WTC11 (cell line): ENCODE data around the gene PCED1A. TPM values are rescaled to one million over a fixed set of nuclear protein-coding genes. Genes with fewer than 3 reads are reported as not detected.
A peak's percentile ranks its signal among the peaks of the same experiment; 100 is the strongest.

ENCODE experiments used
- ATAC-seq: fragments of 200-7000 bp; cut with Tn5 transposase; 2 replicates; pipeline ENCODE4 v1.10.0; 2021; ENCODE audit warnings: mild to moderate bottlenecking, moderate library complexity
- CTCF ChIA-PET: fragments of 300-600 bp; sonication (Branson Sonifier 250); formaldehyde crosslinking; loops from one replicate; lab custom pipeline; 2021; ENCODE audit warnings: antibody characterized with exemption; lab: Charles Lee
- POLR2A ChIA-PET: fragments of 350-600 bp; sonication (Branson Sonifier 250); formaldehyde crosslinking; loops from one replicate; lab custom pipeline; 2021; ENCODE audit warnings: antibody characterized with exemption; lab: Charles Lee
- DNase-seq: peaks from one replicate; pipeline ENCODE4 v3.0.0; 2021; ENCODE audit warnings: low spot score
- H3K27ac Mint-ChIP-seq: 2 replicates; pipeline ENCODE4 v1.8.0; 2021; ENCODE audit warnings: mixed read lengths
- H3K27me3 Mint-ChIP-seq: 2 replicates; pipeline ENCODE4 v1.8.0; 2021; ENCODE audit warnings: low read depth, mild to moderate bottlenecking, moderate library complexity, mixed read lengths
- H3K36me3 Mint-ChIP-seq: 2 replicates; pipeline ENCODE4 v1.8.0; 2021; ENCODE audit warnings: mixed read lengths
- H3K4me1 Mint-ChIP-seq: 2 replicates; pipeline ENCODE4 v1.8.0; 2022; ENCODE audit warnings: mixed read lengths
- H3K4me3 Mint-ChIP-seq: 2 replicates; pipeline ENCODE4 v1.8.0; 2021; ENCODE audit warnings: mild to moderate bottlenecking, moderate library complexity, mixed read lengths
- H3K9me3 Mint-ChIP-seq: 2 replicates; pipeline ENCODE4 v1.8.0; 2021; ENCODE audit warnings: mixed read lengths
- AFF4 ChIP-seq: sonication (generic); formaldehyde crosslinking; IDR thresholded peaks from 2 replicates; pipeline ENCODE4 v1.8.1; 2023; ENCODE audit warnings: mild to moderate bottlenecking, missing genetic modification reagents, borderline replicate concordance
- CDX4 ChIP-seq: fragments of 250-450 bp; sonication (Bioruptor Pico); IDR thresholded peaks from 2 replicates; pipeline ENCODE4 v1.9.0; 2021; ENCODE audit warnings: moderate library complexity, mild to moderate bottlenecking, inconsistent platforms, borderline replicate concordance
- CTCF ChIP-seq: fragments of 200-600 bp; IDR thresholded peaks from 2 replicates; pipeline ENCODE4 v1.8.0; 2022; ENCODE audit warnings: antibody characterized with exemption
- E2F1 ChIP-seq: sonication (generic); formaldehyde crosslinking; IDR thresholded peaks from 2 replicates; pipeline ENCODE4 v1.8.0; 2022; ENCODE audit warnings: mild to moderate bottlenecking, missing genetic modification reagents
- ELF4 ChIP-seq: sonication (generic); formaldehyde crosslinking; IDR thresholded peaks from 2 replicates; pipeline ENCODE4 v1.8.1; 2022; ENCODE audit warnings: low read depth, mild to moderate bottlenecking, moderate library complexity, missing genetic modification reagents
- FOXJ3 ChIP-seq: sonication (generic); formaldehyde crosslinking; IDR thresholded peaks from 2 replicates; pipeline ENCODE4 v1.9.0; 2021; ENCODE audit warnings: missing genetic modification reagents, mild to moderate bottlenecking, borderline replicate concordance
- KAT7 ChIP-seq: sonication (generic); formaldehyde crosslinking; IDR thresholded peaks from 2 replicates; pipeline ENCODE4 v1.8.1; 2023; ENCODE audit warnings: missing genetic modification reagents, mild to moderate bottlenecking, borderline replicate concordance
- MAX ChIP-seq: sonication (generic); formaldehyde crosslinking; IDR thresholded peaks from 2 replicates; pipeline ENCODE4 v1.8.0; 2022; ENCODE audit warnings: mild to moderate bottlenecking, missing genetic modification reagents
- NFYB ChIP-seq: sonication (generic); formaldehyde crosslinking; conservative IDR thresholded peaks from 2 replicates; pipeline ENCODE4 v1.8.0; 2022; ENCODE audit warnings: low read depth, missing genetic modification reagents
- RORB ChIP-seq: fragments of 250-450 bp; sonication (Bioruptor Pico); IDR thresholded peaks from 2 replicates; pipeline ENCODE4 v1.9.0; 2021; ENCODE audit warnings: mild to moderate bottlenecking
- TEAD4 ChIP-seq: sonication (generic); formaldehyde crosslinking; IDR thresholded peaks from 2 replicates; pipeline ENCODE4 v1.8.0; 2022; ENCODE audit warnings: mild to moderate bottlenecking, missing genetic modification reagents
- TP53 ChIP-seq: sonication (generic); formaldehyde crosslinking; IDR thresholded peaks from 2 replicates; pipeline ENCODE4 v1.8.1; 2023; ENCODE audit warnings: mild to moderate bottlenecking, missing genetic modification reagents
- ZMAT4 ChIP-seq: fragments of 250-450 bp; sonication (Bioruptor Pico); IDR thresholded peaks from 2 replicates; pipeline ENCODE4 v1.9.0; 2021; ENCODE audit warnings: mild to moderate bottlenecking
- ZNF317 ChIP-seq: sonication (generic); formaldehyde crosslinking; IDR thresholded peaks from 2 replicates; pipeline ENCODE4 v1.8.1; 2023; ENCODE audit warnings: low read depth, mild to moderate bottlenecking, moderate library complexity, missing genetic modification reagents, borderline replicate concordance
- ZNF423 ChIP-seq: fragments of 250-450 bp; sonication (Bioruptor Pico); IDR thresholded peaks from 2 replicates; pipeline ENCODE4 v2.1.2; 2022; ENCODE audit warnings: mild to moderate bottlenecking, moderate library complexity
- ZNF425 ChIP-seq: fragments of 250-450 bp; sonication (Bioruptor Pico); conservative IDR thresholded peaks from 2 replicates; pipeline ENCODE4 v1.9.0; 2021; ENCODE audit warnings: mild to moderate bottlenecking
- total RNA-seq: library from RNA; stranded (reverse); gene quantifications from 3 replicates; pipeline ENCODE4 v1.2.3, GENCODE V29; 2021

The PCED1A gene
- total RNA-seq, 1 experiment from 2014 or later = 19.7 TPM

GRCh38 chr20:2874456-2874855 lies 34.0 kb upstream of the PCED1A start (continued):
- TF ChIP-seq E2F1 (CRISPR knock-in tag) = no peak
- no peak for TF ChIP-seq TEAD4

DNA sequence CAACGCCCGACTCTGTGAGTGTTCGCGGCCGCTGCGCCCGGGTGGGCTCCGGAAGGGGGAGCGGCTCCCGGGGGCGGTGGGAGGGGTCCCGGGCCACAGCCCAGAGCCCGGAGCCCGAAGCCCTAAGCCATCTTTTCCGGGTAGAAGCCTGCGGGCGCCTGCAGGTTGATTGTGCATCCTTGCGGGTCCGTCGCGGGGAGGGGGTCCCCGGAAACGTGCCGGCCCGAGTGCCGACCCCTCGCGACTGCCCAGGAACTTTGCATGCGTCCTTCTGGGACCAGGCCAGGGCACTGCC lies 33.2 kb upstream of the PCED1A start:
- DNase-seq (peak; percentile 69), ATAC-seq (peak; percentile 34)
- Mint-ChIP-seq H3K27ac (peak overlapping the region; percentile 49; the same call in 1 of the 2 replicates), H3K9me3 (no peaks in the 10 kb centered on the region), H3K4me1 (peaks cover 33% of the 10 kb centered on the region), H3K27me3 (peaks cover 21% of the 10 kb centered on the region), H3K4me3 (peak overlapping the region; percentile 90), H3K36me3 (peaks cover 5% of the 10 kb centered on the region)
- ChIA-PET CTCF (interaction anchor here (1.0 to 1.2 kb wide), 3 partner anchors 31 to 185 kb away, joined by 3 read pairs; no protein-coding TSS in a partner anchor), POLR2A (interaction anchor here (1.4 kb wide), 1 partner anchor 172 kb away, joined by 3 read pairs; the partner anchor contains the start of gene MRPS26)
- TF ChIP-seq AFF4 (CRISPR knock-in tag) = no peak
- TF ChIP-seq ZNF425 (CRISPR knock-in tag) = no peak
- TF ChIP-seq CTCF = no peak
- TF ChIP-seq FOXJ3 (CRISPR knock-in tag) = no peak
- no peak for TF ChIP-seq ZMAT4
- no peak for TF ChIP-seq ELF4 (CRISPR knock-in tag)
- no peak for TF ChIP-seq ZNF317 (CRISPR knock-in tag)
- TF ChIP-seq CDX4 (CRISPR knock-in tag) = no peak
- no peak for TF ChIP-seq TP53 (CRISPR knock-in tag)
- no peak for TF ChIP-seq RORB (CRISPR knock-in tag)
- no peak for TF ChIP-seq TEAD4
- no peak for TF ChIP-seq KAT7 (CRISPR knock-in tag)
- TF ChIP-seq ZNF423 (CRISPR knock-in tag) = no peak
- TF ChIP-seq MAX (CRISPR knock-in tag) = no peak
- no peak for TF ChIP-seq NFYB (CRISPR knock-in tag)
